Right lobe of liver (tissue), 4 donors: ENCODE measurements around the gene C5AR1.

Source experiments
- CTCF ChIP-seq, 4 donors: fragments of 200-600 bp in 3 of 4; fragments of 450-650 bp in 1 of 4; IDR thresholded peaks; one replicate each; pipeline versions ENCODE4 v1.5.1 to v1.8.0; 2016 to 2022; ENCODE audit warnings: antibody characterized with exemption in 4 of 4, mild to moderate bottlenecking in 2 of 4
- POLR2A ChIP-seq: fragments of 450-650 bp; IDR thresholded peaks from one replicate; pipeline ENCODE4 v1.6.1; 2017; ENCODE audit warnings: antibody characterized with exemption, mild to moderate bottlenecking
- donor health status: DM: no; HTN: no; CAD: no.
- donor health status: DM: no; HTN: no; CAD: no.
- donor health status: DM: no; HTN: yes; CAD: no.

GRCh38 chr19:47280183-47280797 is 29.4 kb upstream of the C5AR1 start:
- TF ChIP-seq CTCF (IDR thresholded peaks at IDR 0.05), result peak; percentile 27 to 35 (median 31)
- no peak for TF ChIP-seq POLR2A
